GM12872 (cell line): ENCODE measurements around the gene ACP3.

ENCODE experiments used
- CTCF ChIP-seq: IDR thresholded peaks from 3 replicates; pipeline ENCODE4 v1.5.1; 2011; ENCODE audit warnings: low read depth, mild to moderate bottlenecking, low read length, moderate library complexity; ENCODE audit not compliant: insufficient read depth

The ACP3 gene

GRCh38 chr3:132395126-132395525 is 77.9 kb downstream of the ACP3 start:
- no peak for TF ChIP-seq CTCF

GRCh38 chr3:132396255-132396654 is 79.0 kb downstream of the ACP3 start:
- no peak for TF ChIP-seq CTCF

- TF ChIP-seq CTCF, result peak; percentile 78
Measured at GRCh38 chr3:132399054-132399929, 82.1 kb downstream of the ACP3 start.

GRCh38 chr3:132401255-132401654 is 84.0 kb downstream of the ACP3 start:
- TF ChIP-seq CTCF, result no peak

GRCh38 chr3:132404276-132404675 is 87.1 kb downstream of the ACP3 start:
- no peak for TF ChIP-seq CTCF

- TF ChIP-seq CTCF, result no peak
Measured at GRCh38 chr3:132405188-132405587, 88.0 kb downstream of the ACP3 start.

- TF ChIP-seq CTCF, result no peak
Measured at GRCh38 chr3:132405609-132406299, 88.5 kb downstream of the ACP3 start.
